Mammary epithelial cell (primary cell): ENCODE results near the gene GSTP1.

Experiments used
- EZH2 ChIP-seq: IDR thresholded peaks from 2 replicates; pipeline ENCODE4 v1.6.1; 2012; ENCODE audit warnings: low read length, inconsistent platforms, borderline replicate concordance
- TF ChIP-seq, protein P1 (sequence below), 2 donors: IDR thresholded peaks in 1 of 2; conservative IDR thresholded peaks in 1 of 2; 2 replicates each; pipeline ENCODE4 v1.5.1; 2011 to 2012; ENCODE audit warnings: inconsistent platforms in 2 of 2, low read length in 2 of 2, mild to moderate bottlenecking in 2 of 2, control low read depth in 1 of 2, low read depth in 1 of 2; ENCODE audit not compliant: insufficient read depth in 1 of 2; ENCODE audit errors: extremely low read depth in 1 of 2

DNA sequence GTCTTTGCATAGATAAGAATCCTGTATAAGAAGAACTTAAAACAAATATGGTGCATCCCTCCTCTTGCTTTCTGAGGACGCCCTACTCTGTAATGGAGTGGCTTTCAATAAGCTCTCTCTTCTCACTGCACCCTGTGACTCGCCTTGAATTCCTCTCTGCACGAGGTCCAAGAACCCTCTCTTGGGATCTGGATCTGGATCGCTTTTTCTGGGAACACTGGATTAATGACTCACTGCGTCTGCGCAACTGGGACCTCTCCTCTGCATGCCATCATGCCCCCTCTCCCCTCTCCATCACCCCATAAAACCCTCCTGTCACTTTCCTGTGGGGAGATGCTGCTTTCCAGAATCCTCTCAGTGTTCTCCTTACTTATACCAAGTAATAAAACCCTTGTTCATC is 45.3 kb upstream of the GSTP1 start:
- TF ChIP-seq, protein P1, sequence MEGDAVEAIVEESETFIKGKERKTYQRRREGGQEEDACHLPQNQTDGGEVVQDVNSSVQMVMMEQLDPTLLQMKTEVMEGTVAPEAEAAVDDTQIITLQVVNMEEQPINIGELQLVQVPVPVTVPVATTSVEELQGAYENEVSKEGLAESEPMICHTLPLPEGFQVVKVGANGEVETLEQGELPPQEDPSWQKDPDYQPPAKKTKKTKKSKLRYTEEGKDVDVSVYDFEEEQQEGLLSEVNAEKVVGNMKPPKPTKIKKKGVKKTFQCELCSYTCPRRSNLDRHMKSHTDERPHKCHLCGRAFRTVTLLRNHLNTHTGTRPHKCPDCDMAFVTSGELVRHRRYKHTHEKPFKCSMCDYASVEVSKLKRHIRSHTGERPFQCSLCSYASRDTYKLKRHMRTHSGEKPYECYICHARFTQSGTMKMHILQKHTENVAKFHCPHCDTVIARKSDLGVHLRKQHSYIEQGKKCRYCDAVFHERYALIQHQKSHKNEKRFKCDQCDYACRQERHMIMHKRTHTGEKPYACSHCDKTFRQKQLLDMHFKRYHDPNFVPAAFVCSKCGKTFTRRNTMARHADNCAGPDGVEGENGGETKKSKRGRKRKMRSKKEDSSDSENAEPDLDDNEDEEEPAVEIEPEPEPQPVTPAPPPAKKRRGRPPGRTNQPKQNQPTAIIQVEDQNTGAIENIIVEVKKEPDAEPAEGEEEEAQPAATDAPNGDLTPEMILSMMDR (conservative IDR thresholded peaks at IDR 0.05 in 1 of 2, IDR thresholded peaks at IDR 0.05 in 1 of 2; ENCODE audit: extremely low read depth in 1 of 2, insufficient read depth in 1 of 2, low read depth in 1 of 2, low read length in 2 of 2) = no peak
- no peak for TF ChIP-seq EZH2
